Thymus (tissue), 11 donors: ENCODE measurements around the gene UST. TPM values are rescaled to one million over a fixed set of nuclear protein-coding genes. Genes with fewer than 3 reads are reported as not detected.
"Not testable (repeated sequence)": the region's sequence is repeated elsewhere in the genome, so short reads cannot be mapped to it uniquely, and the experiment has no call there.

Experiments used
- DNase-seq, 9 donors: peaks; one replicate each; pipeline ENCODE4 v3.0.0-alpha.2; 2013; ENCODE audit warnings: low spot score in 9 of 9, low read depth in 6 of 9, missing footprints in 1 of 9
- H3K27ac ChIP-seq, 2 donors: one replicate each; pipeline ENCODE4 v1.5.1; 2013; ENCODE audit warnings: control low read depth in 1 of 2, low read depth in 1 of 2, low read length in 1 of 2, mild to moderate bottlenecking in 1 of 2, moderate library complexity in 1 of 2
- H3K27me3 ChIP-seq, 2 donors: one replicate each; pipeline ENCODE4 v1.5.1; 2013; ENCODE audit warnings: low read length in 1 of 2; ENCODE audit not compliant: control insufficient read depth in 2 of 2, insufficient read depth in 1 of 2
- H3K36me3 ChIP-seq, 2 donors: one replicate each; pipeline ENCODE4 v1.5.1; 2013; ENCODE audit warnings: low read length in 1 of 2, mild to moderate bottlenecking in 1 of 2, moderate library complexity in 1 of 2; ENCODE audit not compliant: control insufficient read depth in 2 of 2, insufficient read depth in 2 of 2
- H3K4me1 ChIP-seq, 2 donors: one replicate each; pipeline ENCODE4 v1.5.1; 2013; ENCODE audit warnings: low read length in 2 of 2; ENCODE audit not compliant: control insufficient read depth in 2 of 2, insufficient read depth in 2 of 2
- H3K4me3 ChIP-seq, 2 donors: one replicate each; pipeline ENCODE4 v1.5.1; 2013; ENCODE audit warnings: low read length in 2 of 2, control low read depth in 1 of 2, mild to moderate bottlenecking in 1 of 2
- H3K9me3 ChIP-seq, 2 donors: one replicate each; pipeline ENCODE4 v1.5.1; 2013; ENCODE audit warnings: low read length in 1 of 2, mild to moderate bottlenecking in 1 of 2; ENCODE audit not compliant: control insufficient read depth in 2 of 2, insufficient read depth in 1 of 2
- WGBS: extraction: QIAGEN DNeasy Blood & Tissue Kit; methylation state at CpG from one replicate; pipeline ENCODE4 v1.1.7; 2013; 5-methylcytosine and 5-hydroxymethylcytosine counted together
- polyA plus RNA-seq: library from polyadenylated mRNA; stranded (reverse); fragments of 200-250 nt; gene quantifications from one replicate; pipeline ENCODE4 v1.2.3, GENCODE V29; 2013
- total RNA-seq: library from RNA; stranded (reverse); fragments of 120-200 nt; gene quantifications from one replicate; pipeline ENCODE4 v1.2.4, GENCODE V29; 2013
- donor health status: healthy.

Gene UST
- total and polyA plus RNA-seq, 2 donors = 6.3 to 8.0 TPM

- H3K36me3 ChIP-seq = no peaks in the 10 kb centered on the region
- no peak overlapping the region for H3K27ac ChIP-seq
- no peak for DNase-seq
- H3K9me3 ChIP-seq = peaks cover 0 to 14% of the 10 kb centered on the region in 2 donors
- 96% methylated on average over 4 of the region's 4 CpGs for WGBS
- no peak overlapping the region for H3K4me3 ChIP-seq
- H3K27me3 ChIP-seq = no peaks in the 10 kb centered on the region
- peaks cover 0 to 4% of the 10 kb centered on the region in 2 donors for H3K4me1 ChIP-seq
These were observed 257.8 kb downstream of the UST start for GRCh38 chr6:149004664-149005063.

- not testable (repeated sequence) for H3K27ac ChIP-seq, H3K27me3 ChIP-seq, H3K4me3 ChIP-seq, H3K36me3 ChIP-seq, DNase-seq, H3K4me1 ChIP-seq, H3K9me3 ChIP-seq
- WGBS = 100% methylated on average over 1 of the region's 1 CpG
These were observed 259.4 kb downstream of the UST start for GRCh38 chr6:149006236-149006635.

- WGBS = 98% methylated on average over 3 of the region's 3 CpGs
- H3K4me1 ChIP-seq = no peaks in the 10 kb centered on the region
- no peak overlapping the region for H3K27ac ChIP-seq
- no peaks in the 10 kb centered on the region for H3K36me3 ChIP-seq
- no peak overlapping the region for H3K4me3 ChIP-seq
- peaks cover 0 to 4% of the 10 kb centered on the region in 2 donors for H3K9me3 ChIP-seq
- H3K27me3 ChIP-seq = no peaks in the 10 kb centered on the region
- DNase-seq = no peak
These were observed 259.8 kb downstream of the UST start for GRCh38 chr6:149006671-149007070.

DNA sequence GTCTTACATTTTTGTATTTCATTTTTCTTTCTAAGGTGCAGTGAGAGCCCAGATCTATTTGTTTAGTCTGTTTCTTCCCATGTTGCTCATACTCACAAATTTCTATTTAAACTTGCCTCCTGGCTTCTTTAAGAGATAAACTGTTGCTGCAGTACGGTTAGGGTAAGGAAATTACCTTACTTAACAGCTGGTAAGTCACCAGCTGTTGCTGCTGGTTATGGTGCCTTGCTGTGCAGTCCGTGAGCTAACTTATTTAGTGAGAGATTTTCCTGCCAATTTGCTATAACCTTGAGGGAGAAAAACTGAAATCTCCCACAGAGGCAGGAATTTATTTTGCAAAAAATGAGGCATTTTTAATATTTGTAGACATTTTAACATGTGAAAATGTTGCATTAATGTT is 261.0 kb downstream of the UST start:
- 96% methylated on average over 2 of the region's 2 CpGs for WGBS
- H3K36me3 ChIP-seq = no peaks in the 10 kb centered on the region
- H3K27ac ChIP-seq = no peak overlapping the region
- no peak overlapping the region for H3K4me3 ChIP-seq
- H3K4me1 ChIP-seq = no peaks in the 10 kb centered on the region
- H3K9me3 ChIP-seq = no peaks in the 10 kb centered on the region
- no peak for DNase-seq
- H3K27me3 ChIP-seq = no peaks in the 10 kb centered on the region

DNA sequence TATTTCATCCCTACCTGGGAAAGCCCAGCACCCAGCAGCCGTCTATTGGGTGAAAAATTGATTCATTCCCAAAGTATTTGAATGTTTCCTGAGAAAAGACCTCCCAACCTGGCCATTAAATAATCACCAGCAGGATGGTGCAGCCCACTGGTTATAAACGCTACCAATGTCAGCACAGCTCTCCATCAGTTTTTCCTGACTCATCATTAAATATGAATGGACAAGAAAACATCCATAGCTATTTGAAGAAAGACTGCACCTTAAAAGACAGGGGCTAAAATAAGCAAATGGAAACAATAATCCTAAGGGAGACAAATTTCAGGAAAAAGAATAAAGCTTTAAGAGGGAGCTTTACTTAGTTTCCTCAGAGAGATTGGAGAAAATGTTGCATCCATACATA is 261.9 kb downstream of the UST start:
- Histone ChIP-seq H3K36me3 (no peaks in the 10 kb centered on the region), H3K9me3 (no peaks in the 10 kb centered on the region)
- 98% methylated on average over 2 of the region's 2 CpGs for WGBS

DNA sequence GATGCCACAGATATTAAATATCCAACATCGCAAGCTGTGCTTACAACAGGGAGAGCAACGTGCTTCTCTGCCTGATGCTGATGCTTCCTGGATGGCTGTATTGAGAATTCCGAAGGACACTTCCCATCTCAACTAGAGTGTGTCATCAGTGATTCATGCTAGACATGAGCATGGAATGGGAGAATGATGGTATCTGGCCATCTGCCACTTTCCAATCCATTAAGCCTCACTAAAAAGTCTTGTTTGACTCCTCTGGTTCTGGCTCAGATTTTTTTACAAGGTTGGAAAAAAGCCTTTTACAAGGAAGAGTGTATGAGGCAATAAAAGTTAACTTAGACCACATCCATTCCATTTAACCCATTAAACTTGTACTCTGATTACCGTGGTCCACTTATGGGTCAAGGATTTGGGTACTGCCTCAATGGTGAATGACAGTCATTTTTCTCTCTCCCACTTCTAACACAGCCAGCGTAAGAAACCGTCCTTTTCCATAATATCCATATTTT is 265.3 kb downstream of the UST start:
- Histone ChIP-seq H3K4me1 (peaks cover 0 to 2% of the 10 kb centered on the region in 2 donors), H3K36me3 (no peaks in the 10 kb centered on the region), H3K4me3 (no peak overlapping the region), H3K9me3 (no peaks in the 10 kb centered on the region), H3K27me3 (no peaks in the 10 kb centered on the region), H3K27ac (no peak overlapping the region)
- no peak for DNase-seq
- 95% methylated on average over 6 of the region's 6 CpGs for WGBS

More for the DNA sequence above, 261.9 kb downstream of the UST start:
- no peaks in the 10 kb centered on the region for H3K4me1 ChIP-seq
- no peak for DNase-seq
- H3K27me3 ChIP-seq = no peaks in the 10 kb centered on the region
- H3K4me3 ChIP-seq = no peak overlapping the region
- no peak overlapping the region for H3K27ac ChIP-seq

DNA sequence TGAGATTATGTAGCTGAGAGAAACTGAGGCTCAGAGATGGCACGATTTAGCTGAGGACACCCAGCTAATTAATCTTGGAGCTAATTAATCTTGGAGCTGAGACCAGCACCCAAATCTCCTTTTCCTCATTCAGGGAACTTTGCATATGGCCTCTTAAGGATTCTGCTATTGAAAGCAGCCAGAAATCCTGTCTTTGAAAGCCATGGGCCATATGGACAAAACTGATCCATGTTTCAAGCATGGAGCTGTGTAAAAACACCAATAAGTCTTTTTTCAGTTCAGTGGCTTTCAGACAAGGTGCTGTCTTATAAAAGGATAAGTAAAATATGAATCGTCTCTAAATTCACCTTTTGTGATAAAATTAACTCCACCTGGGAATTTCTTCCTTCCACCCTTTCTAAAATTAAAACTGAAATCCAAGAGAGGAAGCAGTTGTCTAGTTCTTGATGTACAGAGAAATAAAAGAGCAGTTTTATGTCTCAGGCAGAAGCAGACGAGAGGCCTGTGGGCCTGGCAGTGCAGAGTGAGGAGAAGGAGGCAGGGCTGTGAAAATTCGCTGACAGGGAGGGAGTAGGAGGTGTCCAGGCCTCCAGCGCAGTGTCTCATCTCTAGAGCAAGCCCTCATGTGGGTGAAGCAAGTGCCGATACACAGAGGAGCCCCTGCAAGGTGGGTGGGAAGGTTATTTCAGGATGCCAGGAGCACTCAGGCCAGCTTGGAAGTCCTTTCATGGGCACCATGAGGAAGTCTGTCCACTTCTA is 266.9 kb downstream of the UST start:
- peaks cover 0 to 2% of the 10 kb centered on the region in 2 donors for H3K4me1 ChIP-seq
- no peak overlapping the region for H3K4me3 ChIP-seq
- H3K27ac ChIP-seq = no peak overlapping the region
- no peak for DNase-seq
- no peaks in the 10 kb centered on the region for H3K9me3 ChIP-seq
- no peaks in the 10 kb centered on the region for H3K27me3 ChIP-seq
- 94% methylated on average over 6 of the region's 6 CpGs for WGBS
- no peaks in the 10 kb centered on the region for H3K36me3 ChIP-seq

DNA sequence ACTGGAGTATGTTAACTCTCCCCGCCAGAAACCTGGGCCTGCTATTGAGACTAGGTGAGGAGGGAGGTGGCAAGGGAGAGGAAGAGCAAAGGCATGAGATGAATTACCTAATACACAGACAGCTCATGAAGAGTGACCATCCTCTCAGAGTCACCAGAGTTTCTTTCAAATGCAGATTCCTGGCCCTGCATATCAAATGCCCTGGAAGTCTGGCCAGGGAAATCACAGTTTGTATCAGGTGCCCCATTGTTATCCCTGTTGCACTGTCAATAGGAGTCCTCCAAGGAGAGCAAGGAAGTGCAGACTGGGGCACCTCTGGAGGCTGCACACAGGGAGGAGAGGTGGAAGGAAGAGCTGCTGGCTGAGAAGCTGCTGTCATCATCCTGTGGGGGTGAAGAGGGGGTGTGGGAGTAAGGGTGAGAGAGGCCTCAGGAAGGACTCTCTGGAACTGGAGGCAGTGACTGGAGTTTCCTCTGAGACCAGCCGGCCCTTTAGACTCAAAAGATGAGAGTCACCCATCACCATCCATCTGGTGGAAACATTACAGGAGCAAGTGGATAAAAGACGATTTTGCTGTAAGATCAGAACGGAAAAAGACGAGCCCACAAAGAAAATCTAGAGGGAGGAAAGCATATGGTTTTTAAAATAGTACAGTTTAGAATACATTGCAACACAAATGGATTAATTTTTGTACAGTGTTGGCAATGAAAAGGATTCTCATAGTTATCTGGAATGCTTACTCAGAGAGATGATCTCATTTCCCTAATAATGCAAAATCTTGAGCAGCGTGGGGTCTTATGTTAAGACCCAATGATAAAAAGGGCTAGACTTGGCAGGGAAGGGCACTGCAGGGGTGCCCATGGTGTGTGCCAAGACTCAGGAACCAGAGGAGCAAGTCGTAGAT is 268.1 kb downstream of the UST start:
- Histone ChIP-seq H3K27ac (no peak overlapping the region), H3K4me3 (no peak overlapping the region), H3K9me3 (no peaks in the 10 kb centered on the region), H3K27me3 (no peaks in the 10 kb centered on the region), H3K4me1 (peaks cover 0 to 2% of the 10 kb centered on the region in 2 donors), H3K36me3 (no peaks in the 10 kb centered on the region)
- DNase-seq = no peak
- WGBS = 88% methylated on average over 7 of the region's 7 CpGs
